ENCODE data around the gene ANKRD30A.

- TF ChIP-seq CTCF (IDR thresholded peaks at IDR 0.05) (no peak), POLR2A (IDR thresholded peaks at IDR 0.05) (no peak)
Observed at GRCh38 chr10:37206132-37206531, 80.7 kb downstream of the ANKRD30A start.

Measured in transverse colon (tissue), 3 donors.